Activated CD4-positive, alpha-beta T cell treated with anti-CD3 and anti-CD28 coated beads, Interleukin-2, amount 10 ng/mL, durations not matched to agents 24 days and 14 days (primary cell): ENCODE data around the gene LDLRAD4. TPM values are rescaled to one million over a fixed set of nuclear protein-coding genes. Genes with fewer than 3 reads are reported as not detected.
"Not testable (repeated sequence)": the region's sequence is repeated elsewhere in the genome, so short reads cannot be mapped to it uniquely, and the experiment has no call there.

Experiments
- DNase-seq: peaks from one replicate; pipeline ENCODE4 v3.0.0; 2022
- H3K27ac Mint-ChIP-seq: one replicate; pipeline ENCODE4 v1.8.0; 2022; ENCODE audit warnings: mild to moderate bottlenecking, mixed read lengths
- H3K27me3 Mint-ChIP-seq: one replicate; pipeline ENCODE4 v1.8.0; 2022; ENCODE audit warnings: mixed read lengths
- H3K36me3 Mint-ChIP-seq: one replicate; pipeline ENCODE4 v1.8.0; 2022; ENCODE audit warnings: low read depth, mild to moderate bottlenecking, mixed read lengths
- H3K4me1 Mint-ChIP-seq: one replicate; pipeline ENCODE4 v1.8.0; 2021; ENCODE audit warnings: mixed read lengths
- H3K4me3 Mint-ChIP-seq: one replicate; pipeline ENCODE4 v1.8.0; 2022; ENCODE audit warnings: mild to moderate bottlenecking, moderate library complexity, mixed read lengths
- H3K9me3 Mint-ChIP-seq: one replicate; pipeline ENCODE4 v1.8.0; 2021; ENCODE audit warnings: mixed read lengths
- intact Hi-C: fragments of 100-400 bp; cut with micrococcal nuclease; formaldehyde crosslinking; loops from one replicate; pipeline ENCODE4 v1.15.1; 2023
- total RNA-seq: library from RNA; stranded (reverse); gene quantifications from 2 replicates; pipeline ENCODE4 v1.2.3, GENCODE V29; 2022

Gene LDLRAD4
- total RNA-seq, 1 donor from 2014 or later: 36.5 TPM

GRCh38 chr18:13462686-13463085 is 244.1 kb downstream of the LDLRAD4 start:
- Mint-ChIP-seq H3K27me3 (no peaks in the 10 kb centered on the region), H3K27ac (no peak overlapping the region), H3K9me3 (peaks cover 11% of the 10 kb centered on the region), H3K4me3 (no peak overlapping the region), H3K4me1 (peaks cover 48% of the 10 kb centered on the region), H3K36me3 (peaks cover 28% of the 10 kb centered on the region)
- intact Hi-C loops: loop anchor here (5.0 kb wide), 1 partner anchor 195 kb away; no protein-coding TSS in a partner anchor
- no peak for DNase-seq

GRCh38 chr18:13463526-13464210 is 245.1 kb downstream of the LDLRAD4 start:
- no peak for DNase-seq
- intact Hi-C loops: loop anchor here (1.0 to 5.0 kb wide), 3 partner anchors 7 to 196 kb away; no protein-coding TSS in a partner anchor
- peak overlapping the region; percentile 92 for H3K27ac Mint-ChIP-seq
- H3K36me3 Mint-ChIP-seq: peaks cover 24% of the 10 kb centered on the region
- H3K27me3 Mint-ChIP-seq: no peaks in the 10 kb centered on the region
- peaks cover 13% of the 10 kb centered on the region for H3K9me3 Mint-ChIP-seq
- H3K4me1 Mint-ChIP-seq: peaks cover 48% of the 10 kb centered on the region
- peak overlapping the region; percentile 15 for H3K4me3 Mint-ChIP-seq

- H3K36me3 Mint-ChIP-seq: peaks cover 30% of the 10 kb centered on the region
- intact Hi-C loops: loop anchor here (1.0 to 5.0 kb wide), 3 partner anchors 8 to 197 kb away; no protein-coding TSS in a partner anchor
- no peaks in the 10 kb centered on the region for H3K27me3 Mint-ChIP-seq
- peak; percentile 91 for DNase-seq
- peaks cover 53% of the 10 kb centered on the region for H3K4me1 Mint-ChIP-seq
- peak overlapping the region; percentile 90 for H3K4me3 Mint-ChIP-seq
- H3K27ac Mint-ChIP-seq: peak overlapping the region; percentile 92
- H3K9me3 Mint-ChIP-seq: peaks cover 13% of the 10 kb centered on the region
Measured at GRCh38 chr18:13464432-13465123, 246.0 kb downstream of the LDLRAD4 start.

- peaks cover 13% of the 10 kb centered on the region for H3K9me3 Mint-ChIP-seq
- H3K27ac Mint-ChIP-seq: peak overlapping the region; percentile 92
- H3K4me1 Mint-ChIP-seq: peaks cover 54% of the 10 kb centered on the region
- intact Hi-C loops: loop anchor here (2.0 kb wide), 1 partner anchor 88 kb away; no protein-coding TSS in a partner anchor
- no peaks in the 10 kb centered on the region for H3K27me3 Mint-ChIP-seq
- H3K36me3 Mint-ChIP-seq: peaks cover 31% of the 10 kb centered on the region
- H3K4me3 Mint-ChIP-seq: peak overlapping the region; percentile 90
- no peak for DNase-seq
Measured at GRCh38 chr18:13465124-13465446, 246.5 kb downstream of the LDLRAD4 start.

GRCh38 chr18:13465476-13465875 is 246.9 kb downstream of the LDLRAD4 start:
- intact Hi-C loops: loop anchor here (2.0 kb wide), 1 partner anchor 89 kb away; no protein-coding TSS in a partner anchor
- Mint-ChIP-seq H3K36me3 (peaks cover 31% of the 10 kb centered on the region), H3K9me3 (peaks cover 13% of the 10 kb centered on the region), H3K4me1 (peaks cover 54% of the 10 kb centered on the region), H3K4me3 (peak overlapping the region; percentile 90), H3K27me3 (no peaks in the 10 kb centered on the region), H3K27ac (peak overlapping the region; percentile 92)
- peak; percentile 68 for DNase-seq

GRCh38 chr18:13470516-13471197 is 252.1 kb downstream of the LDLRAD4 start:
- Mint-ChIP-seq H3K4me3 (no peak overlapping the region), H3K36me3 (peaks cover 54% of the 10 kb centered on the region), H3K9me3 (peaks cover 13% of the 10 kb centered on the region), H3K4me1 (peaks cover 31% of the 10 kb centered on the region), H3K27me3 (no peaks in the 10 kb centered on the region), H3K27ac (peak overlapping the region; percentile 39)
- no peak for DNase-seq
- intact Hi-C loops: no loop called here

- intact Hi-C loops: no loop called here
- no peaks in the 10 kb centered on the region for H3K27me3 Mint-ChIP-seq
- H3K4me1 Mint-ChIP-seq: peaks cover 29% of the 10 kb centered on the region
- no peak for DNase-seq
- H3K9me3 Mint-ChIP-seq: peaks cover 12% of the 10 kb centered on the region
- peaks cover 51% of the 10 kb centered on the region for H3K36me3 Mint-ChIP-seq
- peak overlapping the region; percentile 39 for H3K27ac Mint-ChIP-seq
- no peak overlapping the region for H3K4me3 Mint-ChIP-seq
Measured at GRCh38 chr18:13471198-13471845, 252.8 kb downstream of the LDLRAD4 start.

GRCh38 chr18:13471971-13472628 is 253.5 kb downstream of the LDLRAD4 start:
- Mint-ChIP-seq H3K4me3 (no peak overlapping the region), H3K36me3 (peaks cover 44% of the 10 kb centered on the region), H3K9me3 (peaks cover 8% of the 10 kb centered on the region), H3K27me3 (no peaks in the 10 kb centered on the region), H3K4me1 (peaks cover 21% of the 10 kb centered on the region), H3K27ac (no peak overlapping the region)
- intact Hi-C loops: no loop called here
- no peak for DNase-seq

GRCh38 chr18:13473751-13474150 is 255.2 kb downstream of the LDLRAD4 start:
- no peak overlapping the region for H3K4me3 Mint-ChIP-seq
- no peak for DNase-seq
- intact Hi-C loops: no loop called here

GRCh38 chr18:13474336-13474735 is 255.8 kb downstream of the LDLRAD4 start:
- H3K36me3 Mint-ChIP-seq: peaks cover 42% of the 10 kb centered on the region
- no peak overlapping the region for H3K27ac Mint-ChIP-seq
- H3K4me1 Mint-ChIP-seq: peaks cover 18% of the 10 kb centered on the region
- H3K27me3 Mint-ChIP-seq: no peaks in the 10 kb centered on the region
- no peak overlapping the region for H3K4me3 Mint-ChIP-seq
- H3K9me3 Mint-ChIP-seq: peaks cover 4% of the 10 kb centered on the region
- DNase-seq: no peak
- intact Hi-C loops: no loop called here

More at GRCh38 chr18:13473751-13474150, 255.2 kb downstream of the LDLRAD4 start:
- H3K9me3 Mint-ChIP-seq: peaks cover 4% of the 10 kb centered on the region
- peaks cover 44% of the 10 kb centered on the region for H3K36me3 Mint-ChIP-seq
- H3K4me1 Mint-ChIP-seq: peaks cover 20% of the 10 kb centered on the region
- no peaks in the 10 kb centered on the region for H3K27me3 Mint-ChIP-seq
- H3K27ac Mint-ChIP-seq: no peak overlapping the region

GRCh38 chr18:13474907-13475545 is 256.5 kb downstream of the LDLRAD4 start:
- Mint-ChIP-seq H3K27ac (no peak overlapping the region), H3K9me3 (peaks cover 4% of the 10 kb centered on the region), H3K4me3 (no peak overlapping the region), H3K27me3 (no peaks in the 10 kb centered on the region), H3K4me1 (peaks cover 14% of the 10 kb centered on the region), H3K36me3 (peaks cover 39% of the 10 kb centered on the region)
- intact Hi-C loops: no loop called here
- no peak for DNase-seq

- H3K36me3 Mint-ChIP-seq: peaks cover 34% of the 10 kb centered on the region
- H3K4me3 Mint-ChIP-seq, H3K27ac Mint-ChIP-seq, intact Hi-C loops, H3K27me3 Mint-ChIP-seq, H3K9me3 Mint-ChIP-seq, DNase-seq: not testable (repeated sequence)
- peaks cover 20% of the 10 kb centered on the region for H3K4me1 Mint-ChIP-seq
Measured at GRCh38 chr18:13476312-13476711, 257.8 kb downstream of the LDLRAD4 start.
